ENCODE data around the gene ATAD3C.

The ATAD3C gene

DNA sequence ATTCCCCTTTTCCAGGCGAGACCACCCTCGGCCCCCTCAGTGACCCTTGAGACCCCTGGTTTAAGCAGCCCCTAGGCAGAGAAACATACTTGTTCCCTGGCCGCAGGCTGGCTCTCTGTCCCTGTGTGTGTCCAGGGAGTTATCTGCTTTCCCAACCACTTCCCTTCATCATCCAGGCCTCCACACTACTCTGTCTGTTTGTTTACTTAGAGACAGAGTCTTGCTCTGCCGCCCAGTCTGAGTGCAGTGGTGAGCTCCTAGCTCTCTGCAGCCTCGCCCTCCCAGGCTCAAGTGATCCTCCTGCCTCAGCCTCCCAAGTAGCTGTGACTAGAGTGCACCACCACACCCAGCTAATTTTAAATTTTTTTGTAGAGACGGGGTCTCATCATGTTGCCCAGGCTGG, 19.8 kb upstream of the ATAD3C start:
- no peak for DNase-seq
- Mint-ChIP-seq H3K4me1 (peaks cover 57% of the 10 kb centered on the region), H3K36me3 (ENCODE audit: low read depth) (no peaks in the 10 kb centered on the region), H3K4me3 (peak overlapping the region; percentile 52), H3K9me3 (peaks cover 5% of the 10 kb centered on the region), H3K27me3 (ENCODE audit: low read depth, poor library complexity) (peaks cover 1% of the 10 kb centered on the region), H3K27ac (peak overlapping the region; percentile 55)
- no peak for TF ChIP-seq CTCF (IDR thresholded peaks at IDR 0.05)

DNA sequence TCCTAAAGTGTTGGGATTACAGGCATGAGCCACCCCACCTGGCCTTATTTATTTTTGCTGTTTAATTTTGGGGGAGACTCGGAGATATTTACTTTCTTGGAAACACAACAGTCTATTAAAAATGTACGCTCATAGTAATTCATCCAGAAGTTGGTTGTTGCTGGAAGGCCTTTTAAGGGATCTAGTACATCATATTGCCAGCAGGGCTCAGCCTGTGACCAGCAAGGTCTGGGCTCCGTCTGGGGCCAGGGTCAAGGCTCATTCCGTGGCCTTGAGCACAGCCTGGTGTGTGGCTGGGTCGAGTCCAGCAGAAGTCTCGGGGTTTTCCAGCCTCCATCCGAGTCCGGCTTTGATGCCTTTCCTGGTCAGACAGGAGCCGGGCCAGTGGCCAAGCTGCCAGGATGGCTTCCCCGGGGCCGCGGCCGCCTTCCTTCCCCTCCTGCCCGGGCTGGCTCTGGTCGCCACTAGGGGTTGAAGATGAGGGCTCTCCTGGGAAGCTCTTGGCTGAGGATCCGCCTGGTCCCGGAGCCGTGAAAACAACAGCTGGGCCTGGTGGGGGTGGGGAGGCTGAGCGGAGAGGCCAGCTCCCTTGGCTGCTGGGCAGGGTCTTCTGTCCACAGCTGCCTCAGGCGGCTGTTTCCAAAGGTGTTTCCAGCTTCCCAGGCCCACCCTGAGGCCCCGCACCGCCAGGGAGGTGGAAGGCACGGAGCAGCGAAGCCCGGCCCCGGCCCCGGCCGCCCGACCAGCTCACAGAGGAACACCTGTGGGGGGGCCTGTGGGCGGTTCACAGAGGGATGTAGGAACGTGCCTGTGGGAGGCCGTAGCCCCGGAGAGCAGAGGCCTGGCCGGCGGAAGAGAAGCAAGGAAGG, 19.1 kb upstream of the ATAD3C start:
- Mint-ChIP-seq H3K27me3 (ENCODE audit: low read depth, poor library complexity) (no peaks in the 10 kb centered on the region), H3K4me1 (peaks cover 55% of the 10 kb centered on the region), H3K4me3 (peak overlapping the region; percentile 52), H3K36me3 (ENCODE audit: low read depth) (no peaks in the 10 kb centered on the region), H3K27ac (peak overlapping the region; percentile 55), H3K9me3 (peaks cover 5% of the 10 kb centered on the region)
- no peak for TF ChIP-seq CTCF (IDR thresholded peaks at IDR 0.05)
- peak; percentile 62 for DNase-seq

GRCh38 chr1:1430992-1431844, 18.3 kb upstream of the ATAD3C start:
- Mint-ChIP-seq H3K27me3 (ENCODE audit: low read depth, poor library complexity) (no peaks in the 10 kb centered on the region), H3K27ac (peak overlapping the region; percentile 57), H3K9me3 (peaks cover 5% of the 10 kb centered on the region), H3K4me1 (peaks cover 48% of the 10 kb centered on the region), H3K4me3 (no peak overlapping the region), H3K36me3 (ENCODE audit: low read depth) (no peaks in the 10 kb centered on the region)
- TF ChIP-seq CTCF (IDR thresholded peaks at IDR 0.05) = no peak
- DNase-seq = no peak

- no peak overlapping the region for H3K4me3 Mint-ChIP-seq
- no peaks in the 10 kb centered on the region for H3K27me3 Mint-ChIP-seq (ENCODE audit: low read depth, poor library complexity)
These were observed 17.6 kb upstream of the ATAD3C start for GRCh38 chr1:1431845-1432273.

DNA sequence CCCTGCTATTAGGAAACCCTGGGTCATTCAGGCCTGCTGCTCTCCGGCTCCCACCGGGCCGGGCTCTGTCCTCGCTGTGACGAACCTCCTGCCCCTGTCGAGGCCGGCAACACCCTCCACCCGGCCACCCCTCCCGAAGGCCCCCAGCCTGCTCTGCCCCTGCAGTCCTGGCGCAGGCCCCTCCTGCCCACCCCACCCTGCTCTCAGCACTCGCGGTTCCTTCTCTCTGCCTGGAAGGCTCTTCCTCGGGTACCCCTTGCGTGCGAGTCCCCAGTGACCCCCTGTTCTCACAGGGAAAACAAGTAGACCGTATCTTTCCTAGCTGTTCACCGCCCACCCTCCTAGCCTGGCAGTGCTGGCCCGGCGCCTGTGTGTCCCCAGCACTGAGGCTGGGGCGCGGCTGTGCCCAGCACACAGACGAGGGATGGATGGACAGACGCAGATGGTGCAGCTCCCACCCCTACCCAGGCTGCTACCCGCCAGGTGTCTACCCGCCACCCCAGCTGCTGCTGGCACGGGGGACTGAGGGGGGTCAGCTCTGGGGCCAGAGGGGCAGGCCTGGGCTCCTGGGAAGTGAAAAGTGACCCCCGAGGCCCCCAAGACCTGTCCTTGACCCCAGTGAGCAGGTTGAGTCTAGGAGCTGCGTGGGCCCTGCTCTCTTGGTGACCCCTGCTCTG, 17.1 kb upstream of the ATAD3C start:
- Mint-ChIP-seq H3K27ac (peak overlapping the region; percentile 45), H3K4me3 (peak overlapping the region; percentile 48), H3K36me3 (ENCODE audit: low read depth) (no peaks in the 10 kb centered on the region), H3K27me3 (ENCODE audit: low read depth, poor library complexity) (no peaks in the 10 kb centered on the region), H3K9me3 (peaks cover 5% of the 10 kb centered on the region), H3K4me1 (peaks cover 47% of the 10 kb centered on the region)
- no peak for DNase-seq
- TF ChIP-seq CTCF (IDR thresholded peaks at IDR 0.05) = no peak

More at GRCh38 chr1:1431845-1432273, 17.6 kb upstream of the ATAD3C start:
- TF ChIP-seq CTCF (IDR thresholded peaks at IDR 0.05) = no peak
- peaks cover 47% of the 10 kb centered on the region for H3K4me1 Mint-ChIP-seq
- H3K9me3 Mint-ChIP-seq = peaks cover 5% of the 10 kb centered on the region
- H3K27ac Mint-ChIP-seq = no peak overlapping the region
- H3K36me3 Mint-ChIP-seq (ENCODE audit: low read depth) = no peaks in the 10 kb centered on the region
- DNase-seq = peak; percentile 60
